Breast epithelium (tissue), 3 donors: ENCODE measurements around the gene ACOX2.

Source experiments
- POLR2A ChIP-seq: fragments of 450-650 bp; IDR thresholded peaks from one replicate; pipeline ENCODE4 v1.6.1; 2016; ENCODE audit warnings: antibody characterized with exemption, mild to moderate bottlenecking, moderate library complexity
- POLR2AphosphoS5 ChIP-seq, 3 donors: sonication (generic); formaldehyde crosslinking; IDR thresholded peaks; one replicate each; pipeline ENCODE4 v1.6.1; 2017; ENCODE audit warnings: antibody characterized with exemption in 3 of 3
- TF ChIP-seq, protein P1 (sequence below), 3 donors: fragments of 450-650 bp; IDR thresholded peaks; one replicate each; pipeline ENCODE4 v1.5.1; 2016 to 2017; ENCODE audit warnings: antibody characterized with exemption in 3 of 3, mild to moderate bottlenecking in 3 of 3, moderate library complexity in 3 of 3

DNA sequence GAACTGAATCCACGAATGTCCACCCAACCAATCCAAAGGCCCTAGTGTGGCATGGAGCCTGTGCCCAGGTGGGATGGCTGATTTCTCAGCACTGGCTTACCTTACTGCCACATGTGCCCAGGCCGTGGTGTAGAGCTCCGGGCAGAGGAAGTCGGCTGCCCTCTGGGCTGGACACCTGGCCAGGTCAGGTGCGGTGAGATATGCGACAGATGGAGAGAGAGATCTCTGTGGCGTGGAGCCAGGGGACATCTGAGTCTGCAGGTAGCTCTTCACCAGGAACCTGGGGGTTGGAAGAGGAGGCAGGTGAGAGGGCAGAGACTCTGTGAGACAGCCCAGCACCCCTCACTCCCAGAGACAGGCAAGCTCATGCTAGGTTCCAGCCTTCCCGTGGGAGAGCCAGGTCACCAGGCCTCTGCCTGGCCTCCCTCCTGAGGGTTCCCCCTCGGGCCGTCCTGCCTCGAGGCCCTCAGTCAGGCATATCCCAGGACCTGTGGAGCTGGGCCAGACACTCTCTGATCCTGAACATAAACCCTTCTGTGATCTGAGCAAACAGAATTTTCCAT, 12.6 kb downstream of the ACOX2 start:
- TF ChIP-seq, protein P1, sequence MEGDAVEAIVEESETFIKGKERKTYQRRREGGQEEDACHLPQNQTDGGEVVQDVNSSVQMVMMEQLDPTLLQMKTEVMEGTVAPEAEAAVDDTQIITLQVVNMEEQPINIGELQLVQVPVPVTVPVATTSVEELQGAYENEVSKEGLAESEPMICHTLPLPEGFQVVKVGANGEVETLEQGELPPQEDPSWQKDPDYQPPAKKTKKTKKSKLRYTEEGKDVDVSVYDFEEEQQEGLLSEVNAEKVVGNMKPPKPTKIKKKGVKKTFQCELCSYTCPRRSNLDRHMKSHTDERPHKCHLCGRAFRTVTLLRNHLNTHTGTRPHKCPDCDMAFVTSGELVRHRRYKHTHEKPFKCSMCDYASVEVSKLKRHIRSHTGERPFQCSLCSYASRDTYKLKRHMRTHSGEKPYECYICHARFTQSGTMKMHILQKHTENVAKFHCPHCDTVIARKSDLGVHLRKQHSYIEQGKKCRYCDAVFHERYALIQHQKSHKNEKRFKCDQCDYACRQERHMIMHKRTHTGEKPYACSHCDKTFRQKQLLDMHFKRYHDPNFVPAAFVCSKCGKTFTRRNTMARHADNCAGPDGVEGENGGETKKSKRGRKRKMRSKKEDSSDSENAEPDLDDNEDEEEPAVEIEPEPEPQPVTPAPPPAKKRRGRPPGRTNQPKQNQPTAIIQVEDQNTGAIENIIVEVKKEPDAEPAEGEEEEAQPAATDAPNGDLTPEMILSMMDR (IDR thresholded peaks at IDR 0.05), result no peak
- TF ChIP-seq POLR2A (no peak), POLR2AphosphoS5 (IDR thresholded peaks at IDR 0.05) (no peak)
